Measurements from ENCODE around the gene BRSK1.

GRCh38 chr19:55248704-55249103 is 35.1 kb upstream of the BRSK1 start:
- TF ChIP-seq CTCF (IDR thresholded peaks at IDR 0.05; ENCODE audit: borderline replicate concordance, extremely low read depth, low read length, poor library complexity, severe bottlenecking) (no peak), EZH2 (IDR thresholded peaks at IDR 0.05; ENCODE audit: borderline replicate concordance, low read depth, low read length, severe bottlenecking) (no peak)
